ENCODE results near the gene PYDC1. TPM values are rescaled to one million over a fixed set of nuclear protein-coding genes. Genes with fewer than 3 reads are reported as not detected.

The PYDC1 gene
- total and polyA plus RNA-seq, 2 of the 8 experiments (the other 6 are each of a cell fraction or from before 2014, with no cell fraction given), result 3.5 to 11.1 TPM

DNA sequence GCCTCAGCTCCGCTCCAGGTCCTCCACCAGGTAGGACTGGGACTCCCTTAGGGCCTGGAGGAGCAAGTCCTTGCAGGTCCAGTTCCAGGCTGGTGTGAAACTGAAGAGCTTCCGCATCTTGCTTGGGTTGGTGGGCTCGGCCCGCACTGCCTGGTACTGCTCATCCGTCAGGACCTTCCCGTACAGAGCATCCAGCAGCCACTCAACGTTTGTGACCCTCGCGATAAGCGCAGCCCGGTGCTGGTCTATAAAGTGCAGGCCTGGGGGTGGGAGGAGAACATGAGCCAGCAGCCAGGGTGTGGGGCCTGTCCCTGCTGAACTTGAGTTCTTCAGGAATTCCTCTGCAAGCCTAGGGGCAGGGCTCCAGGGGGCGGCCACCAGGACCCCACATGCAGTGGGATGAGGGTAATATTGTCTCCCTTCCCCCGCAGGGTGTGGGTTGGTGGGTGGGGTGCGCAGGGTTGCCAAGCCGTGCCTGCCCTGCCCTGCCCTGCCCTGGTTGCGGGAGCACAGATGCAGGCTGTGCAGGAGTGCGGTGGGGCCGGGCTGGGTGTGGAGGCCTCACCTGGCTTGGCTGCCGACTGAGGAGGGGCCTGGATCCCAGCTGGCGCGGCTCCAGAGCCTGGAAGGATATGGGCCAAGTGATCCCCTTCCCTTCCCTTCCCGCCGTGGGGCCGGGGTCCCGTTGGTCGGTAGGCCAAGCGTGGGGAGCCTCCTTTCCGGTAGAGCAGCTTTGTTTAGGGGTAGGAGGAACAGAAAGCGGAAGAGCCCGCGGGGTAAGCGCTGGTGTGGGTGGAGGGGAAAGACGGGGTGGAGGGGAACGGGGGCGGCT, 15.1 kb downstream of the PYDC1 start (continued):
- TF ChIP-seq TAF1 (IDR thresholded peaks at IDR 0.05; ENCODE audit: low read depth, low read length), result no peak
- TF ChIP-seq, protein P1, sequence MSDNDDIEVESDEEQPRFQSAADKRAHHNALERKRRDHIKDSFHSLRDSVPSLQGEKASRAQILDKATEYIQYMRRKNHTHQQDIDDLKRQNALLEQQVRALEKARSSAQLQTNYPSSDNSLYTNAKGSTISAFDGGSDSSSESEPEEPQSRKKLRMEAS (IDR thresholded peaks at IDR 0.05), result no peak
- peak; percentile 54 to 68 for TF ChIP-seq POLR2A (IDR thresholded peaks at IDR 0.05; ENCODE audit: control extremely low read depth in 1 of 2, low read depth in 2 of 2, low read length in 2 of 2)
- TF ChIP-seq, protein P2, sequence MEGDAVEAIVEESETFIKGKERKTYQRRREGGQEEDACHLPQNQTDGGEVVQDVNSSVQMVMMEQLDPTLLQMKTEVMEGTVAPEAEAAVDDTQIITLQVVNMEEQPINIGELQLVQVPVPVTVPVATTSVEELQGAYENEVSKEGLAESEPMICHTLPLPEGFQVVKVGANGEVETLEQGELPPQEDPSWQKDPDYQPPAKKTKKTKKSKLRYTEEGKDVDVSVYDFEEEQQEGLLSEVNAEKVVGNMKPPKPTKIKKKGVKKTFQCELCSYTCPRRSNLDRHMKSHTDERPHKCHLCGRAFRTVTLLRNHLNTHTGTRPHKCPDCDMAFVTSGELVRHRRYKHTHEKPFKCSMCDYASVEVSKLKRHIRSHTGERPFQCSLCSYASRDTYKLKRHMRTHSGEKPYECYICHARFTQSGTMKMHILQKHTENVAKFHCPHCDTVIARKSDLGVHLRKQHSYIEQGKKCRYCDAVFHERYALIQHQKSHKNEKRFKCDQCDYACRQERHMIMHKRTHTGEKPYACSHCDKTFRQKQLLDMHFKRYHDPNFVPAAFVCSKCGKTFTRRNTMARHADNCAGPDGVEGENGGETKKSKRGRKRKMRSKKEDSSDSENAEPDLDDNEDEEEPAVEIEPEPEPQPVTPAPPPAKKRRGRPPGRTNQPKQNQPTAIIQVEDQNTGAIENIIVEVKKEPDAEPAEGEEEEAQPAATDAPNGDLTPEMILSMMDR (IDR thresholded peaks at IDR 0.05; ENCODE audit: control extremely low read depth in 1 of 3, insufficient read depth in 1 of 3, low read depth in 1 of 3, low read length in 3 of 3), result no peak

Measured in H1 (cell line).